ENCODE results near the gene RILP. TPM values are rescaled to one million over a fixed set of nuclear protein-coding genes. Genes with fewer than 3 reads are reported as not detected.
A peak's percentile ranks its signal among the peaks of the same experiment; 100 is the strongest.
"Not testable (repeated sequence)": the region's sequence is repeated elsewhere in the genome, so short reads cannot be mapped to it uniquely, and the experiment has no call there.

Gene RILP
- total RNA-seq, 1 experiment from 2014 or later = 11.6 TPM

- RAD21 ChIA-PET (ENCODE audit: low non-redundant PET in 1 of 2, low total read pairs in 2 of 2, uncharacterized antibody in 2 of 2, unreplicated experiment in 2 of 2) = no interaction called here
Observed at GRCh38 chr17:1653735-1654134, 4.1 kb upstream of the RILP start.

GRCh38 chr17:1652794-1653193 is 3.1 kb upstream of the RILP start:
- H4K20me1 ChIP-seq (ENCODE audit: insufficient read depth); H3K9ac ChIP-seq (ENCODE audit: low read length); RAD21 ChIA-PET (ENCODE audit: low non-redundant PET in 1 of 2, low total read pairs in 2 of 2, uncharacterized antibody in 2 of 2, unreplicated experiment in 2 of 2); H3K27ac ChIP-seq (ENCODE audit: low read depth, low read length); POLR2A ChIA-PET; H3K27me3 ChIP-seq (ENCODE audit: insufficient read depth, low read length); H3K4me3 ChIP-seq (replicated peaks in 1 of 2; ENCODE audit: low read depth in 1 of 2, low read length in 2 of 2); H3K79me2 ChIP-seq (ENCODE audit: insufficient read depth, low read length); intact Hi-C loops (cut with micrococcal nuclease); H2AFZ ChIP-seq (ENCODE audit: low read depth, low read length, poor library complexity, severe bottlenecking); H3K4me2 ChIP-seq (ENCODE audit: low read length); BruUV-seq (replicated peaks); ATAC-seq; H3K9me3 ChIP-seq (ENCODE audit: control insufficient read depth in 1 of 2, insufficient read depth in 1 of 2, low read depth in 1 of 2, low read length in 2 of 2); CTCF ChIA-PET; H3K9me2 ChIP-seq (ENCODE audit: insufficient read depth); DNase-seq (ENCODE audit: low read depth, low spot score): not testable (repeated sequence)
- peaks cover 12 to 35% of the 10 kb centered on the region in 2 experiments for H3K4me1 ChIP-seq (ENCODE audit: control insufficient read depth in 1 of 2, insufficient read depth in 2 of 2, low read length in 2 of 2)
- H3K36me3 ChIP-seq (ENCODE audit: control insufficient read depth in 1 of 2, insufficient read depth in 2 of 2, low read length in 2 of 2) = peaks cover 47 to 63% of the 10 kb centered on the region in 2 experiments

More at GRCh38 chr17:1653735-1654134, 4.1 kb upstream of the RILP start:
- intact Hi-C loops (cut with micrococcal nuclease) = no loop called here
- Histone ChIP-seq H4K20me1 (ENCODE audit: insufficient read depth) (no peaks in the 10 kb centered on the region), H3K9me3 (ENCODE audit: control insufficient read depth in 1 of 2, insufficient read depth in 1 of 2, low read depth in 1 of 2, low read length in 2 of 2) (no peaks in the 10 kb centered on the region), H2AFZ (ENCODE audit: low read depth, low read length, poor library complexity, severe bottlenecking) (no peak overlapping the region), H3K36me3 (ENCODE audit: control insufficient read depth in 1 of 2, insufficient read depth in 2 of 2, low read length in 2 of 2) (peaks cover 57 to 73% of the 10 kb centered on the region in 2 experiments), H3K27me3 (ENCODE audit: insufficient read depth, low read length) (no peaks in the 10 kb centered on the region), H3K4me2 (ENCODE audit: low read length) (no peak overlapping the region), H3K9me2 (ENCODE audit: insufficient read depth) (no peaks in the 10 kb centered on the region), H3K9ac (ENCODE audit: low read length) (no peak overlapping the region), H3K27ac (ENCODE audit: low read depth, low read length) (no peak overlapping the region), H3K4me3 (replicated peaks in 1 of 2; ENCODE audit: low read depth in 1 of 2, low read length in 2 of 2) (no peak overlapping the region), H3K79me2 (ENCODE audit: insufficient read depth, low read length) (no peaks in the 10 kb centered on the region), H3K4me1 (ENCODE audit: control insufficient read depth in 1 of 2, insufficient read depth in 2 of 2, low read length in 2 of 2) (peaks cover 8 to 26% of the 10 kb centered on the region in 2 experiments)
- no peak for TF ChIP-seq EZH2phosphoT487 (IDR thresholded peaks at IDR 0.05; ENCODE audit: borderline replicate concordance)
- TF ChIP-seq FOSL1 (IDR thresholded peaks at IDR 0.05; ENCODE audit: low read depth) = no peak
- no peak for DNase-seq (ENCODE audit: low read depth, low spot score)
- CTCF ChIA-PET = no interaction called here
- no peak for ATAC-seq
- BruUV-seq (replicated peaks) = no TSS peak
- POLR2A ChIA-PET = no interaction called here

GRCh38 chr17:1651559-1651844 is 1.8 kb upstream of the RILP start:
- Histone ChIP-seq H3K4me3 (replicated peaks in 1 of 2; ENCODE audit: low read depth in 1 of 2, low read length in 2 of 2) (no peak overlapping the region), H3K27me3 (ENCODE audit: insufficient read depth, low read length) (no peaks in the 10 kb centered on the region), H3K9me2 (ENCODE audit: insufficient read depth) (no peaks in the 10 kb centered on the region), H3K79me2 (ENCODE audit: insufficient read depth, low read length) (no peaks in the 10 kb centered on the region), H3K9ac (ENCODE audit: low read length) (no peak overlapping the region), H3K4me2 (ENCODE audit: low read length) (no peak overlapping the region), H3K27ac (ENCODE audit: low read depth, low read length) (peak overlapping the region; percentile 43; the same call in 1 of the 2 replicates), H3K9me3 (ENCODE audit: control insufficient read depth in 1 of 2, insufficient read depth in 1 of 2, low read depth in 1 of 2, low read length in 2 of 2) (no peaks in the 10 kb centered on the region), H3K4me1 (ENCODE audit: control insufficient read depth in 1 of 2, insufficient read depth in 2 of 2, low read length in 2 of 2) (peaks cover 16 to 40% of the 10 kb centered on the region in 2 experiments), H4K20me1 (ENCODE audit: insufficient read depth) (no peaks in the 10 kb centered on the region), H3K36me3 (ENCODE audit: control insufficient read depth in 1 of 2, insufficient read depth in 2 of 2, low read length in 2 of 2) (peaks cover 40 to 55% of the 10 kb centered on the region in 2 experiments), H2AFZ (ENCODE audit: low read depth, low read length, poor library complexity, severe bottlenecking) (no peak overlapping the region)
- POLR2A ChIA-PET = no interaction called here
- RAD21 ChIA-PET (ENCODE audit: low non-redundant PET in 1 of 2, low total read pairs in 2 of 2, uncharacterized antibody in 2 of 2, unreplicated experiment in 2 of 2) = interaction anchor here in 1 of 2 experiments (0.6 kb wide), 1 partner anchor 104 kb away, joined by 3 read pairs; no protein-coding TSS in a partner anchor
- CTCF ChIA-PET = interaction anchor here (1.1 kb wide), 1 partner anchor 18 kb away, joined by 3 read pairs; no protein-coding TSS in a partner anchor
- BruUV-seq (replicated peaks) = no TSS peak
- intact Hi-C loops (cut with micrococcal nuclease) = no loop called here
- ATAC-seq (no peak), DNase-seq (ENCODE audit: low read depth, low spot score) (no peak)
- TF ChIP-seq MAX (IDR thresholded peaks at IDR 0.05) (no peak), ZBTB33 (IDR thresholded peaks at IDR 0.05; ENCODE audit: extremely low read depth, insufficient replicate concordance, low read length) (no peak), SIN3A (IDR thresholded peaks at IDR 0.05; ENCODE audit: low read depth) (no peak), REST (IDR thresholded peaks at IDR 0.05; ENCODE audit: low read depth) (no peak), EZH2 (IDR thresholded peaks at IDR 0.05) (no peak), POLR2A (IDR thresholded peaks at IDR 0.05; ENCODE audit: borderline replicate concordance, extremely low read depth, insufficient read depth, insufficient read length) (no peak)

Data from HCT116 (cell line).